ENCODE measurements around the gene PCDHGA1. TPM values are rescaled to one million over a fixed set of nuclear protein-coding genes. Genes with fewer than 3 reads are reported as not detected.
"Not testable (repeated sequence)": the region's sequence is repeated elsewhere in the genome, so short reads cannot be mapped to it uniquely, and the experiment has no call there.

PCDHGA1 gene
- total RNA-seq, 2 donors from 2014 or later: 0.33 to 0.78 TPM

DNA sequence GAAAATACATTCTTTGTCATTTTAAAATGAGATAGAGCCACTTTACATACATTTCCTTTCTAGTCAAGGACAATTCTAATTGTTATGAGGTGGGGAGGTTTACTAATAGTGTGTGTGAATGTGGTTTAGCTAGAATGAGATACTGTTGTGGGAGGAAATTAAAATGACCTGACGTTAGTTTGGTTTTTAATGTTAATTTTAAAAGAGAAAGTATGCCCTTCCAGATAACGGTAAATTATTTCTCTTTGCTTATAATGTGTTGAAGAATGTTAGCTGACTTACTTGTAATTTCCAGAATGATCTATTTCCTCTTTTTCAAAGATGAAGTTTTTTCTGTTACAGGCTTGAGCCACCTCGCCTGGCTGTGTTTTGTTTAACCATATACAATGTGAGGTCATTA, 8.1 kb upstream of the PCDHGA1 start:
- TF ChIP-seq, protein P1, sequence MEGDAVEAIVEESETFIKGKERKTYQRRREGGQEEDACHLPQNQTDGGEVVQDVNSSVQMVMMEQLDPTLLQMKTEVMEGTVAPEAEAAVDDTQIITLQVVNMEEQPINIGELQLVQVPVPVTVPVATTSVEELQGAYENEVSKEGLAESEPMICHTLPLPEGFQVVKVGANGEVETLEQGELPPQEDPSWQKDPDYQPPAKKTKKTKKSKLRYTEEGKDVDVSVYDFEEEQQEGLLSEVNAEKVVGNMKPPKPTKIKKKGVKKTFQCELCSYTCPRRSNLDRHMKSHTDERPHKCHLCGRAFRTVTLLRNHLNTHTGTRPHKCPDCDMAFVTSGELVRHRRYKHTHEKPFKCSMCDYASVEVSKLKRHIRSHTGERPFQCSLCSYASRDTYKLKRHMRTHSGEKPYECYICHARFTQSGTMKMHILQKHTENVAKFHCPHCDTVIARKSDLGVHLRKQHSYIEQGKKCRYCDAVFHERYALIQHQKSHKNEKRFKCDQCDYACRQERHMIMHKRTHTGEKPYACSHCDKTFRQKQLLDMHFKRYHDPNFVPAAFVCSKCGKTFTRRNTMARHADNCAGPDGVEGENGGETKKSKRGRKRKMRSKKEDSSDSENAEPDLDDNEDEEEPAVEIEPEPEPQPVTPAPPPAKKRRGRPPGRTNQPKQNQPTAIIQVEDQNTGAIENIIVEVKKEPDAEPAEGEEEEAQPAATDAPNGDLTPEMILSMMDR (IDR thresholded peaks at IDR 0.05): no peak
- TF ChIP-seq POLR2A (IDR thresholded peaks at IDR 0.05): no peak
- ATAC-seq: no peak
- Histone ChIP-seq H3K4me1 (peaks cover 13% of the 10 kb centered on the region), H3K9me3 (peaks cover 0 to 41% (median 3%) of the 10 kb centered on the region in 3 donors), H3K4me3 (no peak overlapping the region), H3K27ac (no peak overlapping the region), H3K27me3 (no peaks in the 10 kb centered on the region), H3K36me3 (replicated peaks in 1 of 2; ENCODE audit: insufficient read depth in 1 of 2, low read depth in 2 of 2) (peaks cover 0 to 5% of the 10 kb centered on the region in 2 donors)
- 79 to 90% methylated on average over 3 of the region's 3 CpGs for WGBS, 2 donors
- no peak for DNase-seq
- intact Hi-C loops (cut with DNase I): no loop called here

DNA sequence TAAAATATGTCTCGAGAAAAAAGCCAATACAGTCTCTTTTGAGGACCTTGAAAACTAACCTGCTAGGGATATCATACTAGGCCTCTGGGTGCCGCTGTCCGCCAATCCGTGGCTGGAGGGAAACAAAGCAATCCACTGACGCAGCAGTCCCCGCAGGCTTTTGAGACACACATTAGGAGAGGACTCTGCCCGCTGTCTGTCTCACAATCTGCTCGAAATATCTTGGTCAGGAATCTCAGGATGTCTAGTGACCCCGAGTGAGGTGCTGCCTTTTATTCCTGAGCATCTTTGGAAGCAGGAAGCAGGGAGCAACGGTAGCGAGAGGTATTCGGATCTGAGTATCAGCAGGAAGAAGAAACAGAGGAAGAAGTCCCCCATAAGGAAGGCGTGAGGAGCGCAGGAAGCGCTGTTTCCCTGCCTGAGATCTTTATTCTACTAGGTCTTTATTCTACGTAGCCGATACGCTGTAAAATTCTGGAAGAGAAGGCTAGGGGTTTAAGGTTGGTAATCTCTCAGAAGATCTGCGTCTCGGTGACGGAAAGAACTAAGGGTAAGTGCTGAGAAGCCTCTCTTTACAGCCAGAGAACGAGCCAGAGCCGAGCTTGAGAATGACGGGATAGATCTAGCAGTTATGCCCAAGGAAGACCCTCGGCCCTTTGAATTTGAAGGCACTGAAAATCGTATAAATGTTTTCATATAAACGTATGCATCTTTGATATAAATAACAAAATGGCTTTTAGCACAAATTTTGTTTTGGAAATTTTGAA, 4.0 kb upstream of the PCDHGA1 start:
- peak in 2 of 3 donors; percentile 20 to 25 for TF ChIP-seq POLR2A (IDR thresholded peaks at IDR 0.05)
- TF ChIP-seq, protein P1 (IDR thresholded peaks at IDR 0.05): peak in 4 of 7 experiments; percentile 14 to 39 (median 26)
- WGBS, 2 donors: 7 to 12% methylated on average over 27 of the region's 27 CpGs
- intact Hi-C loops (cut with DNase I): no loop called here
- Histone ChIP-seq H3K4me1 (peaks cover 3% of the 10 kb centered on the region), H3K36me3 (replicated peaks in 1 of 2; ENCODE audit: insufficient read depth in 1 of 2, low read depth in 2 of 2) (no peaks in the 10 kb centered on the region), H3K27me3 (no peaks in the 10 kb centered on the region), H3K4me3 (no peak overlapping the region), H3K9me3 (peaks cover 0 to 24% (median 0%) of the 10 kb centered on the region in 3 donors), H3K27ac (no peak overlapping the region)
- peak; percentile 22 to 57 (median 42) for DNase-seq
- ATAC-seq: peak; percentile 38

DNA sequence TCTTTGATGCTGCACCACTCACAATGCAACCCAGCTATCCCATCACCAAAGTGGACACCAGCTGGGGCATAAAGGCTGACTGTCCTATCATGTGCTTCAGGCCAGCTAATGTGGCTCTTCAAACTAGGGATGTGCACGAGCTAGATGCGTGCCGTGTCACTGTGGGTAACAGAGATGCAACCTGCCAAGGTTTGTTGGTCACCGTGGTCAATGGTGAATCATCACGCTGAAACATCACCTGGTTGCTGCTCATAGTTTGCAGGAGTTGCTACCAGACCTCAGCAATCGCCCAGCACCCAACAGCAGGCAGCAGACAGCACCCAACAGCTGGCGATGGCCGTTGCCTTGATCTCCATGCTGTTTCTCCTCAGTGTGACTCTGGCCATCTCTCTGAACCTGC, 2.1 kb upstream of the PCDHGA1 start:
- peaks cover 0 to 32% (median 0%) of the 10 kb centered on the region in 3 donors for H3K9me3 ChIP-seq
- 70 to 72% methylated on average over 8 of the region's 8 CpGs for WGBS, 2 donors
- ATAC-seq: no peak

DNA sequence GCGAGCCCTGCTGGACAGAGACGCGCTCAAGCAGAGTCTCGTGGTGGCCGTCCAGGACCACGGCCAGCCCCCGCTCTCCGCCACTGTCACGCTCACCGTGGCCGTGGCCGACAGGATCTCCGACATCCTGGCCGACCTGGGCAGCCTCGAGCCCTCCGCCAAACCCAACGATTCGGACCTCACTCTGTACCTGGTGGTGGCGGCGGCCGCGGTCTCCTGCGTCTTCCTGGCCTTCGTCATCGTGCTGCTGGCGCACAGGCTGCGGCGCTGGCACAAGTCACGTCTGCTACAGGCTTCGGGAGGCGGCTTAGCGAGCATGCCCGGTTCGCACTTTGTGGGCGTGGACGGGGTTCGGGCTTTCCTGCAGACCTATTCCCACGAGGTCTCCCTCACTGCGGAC, 2.3 kb downstream of the PCDHGA1 start:
- H3K27ac ChIP-seq; intact Hi-C loops (cut with DNase I); H3K36me3 ChIP-seq (replicated peaks in 1 of 2; ENCODE audit: insufficient read depth in 1 of 2, low read depth in 2 of 2); H3K4me1 ChIP-seq; DNase-seq; H3K4me3 ChIP-seq; H3K27me3 ChIP-seq; ATAC-seq: not testable (repeated sequence)
- 11 to 28% methylated on average over 4 to 34 of the region's 39 CpGs for WGBS, 2 donors
- H3K9me3 ChIP-seq: peaks cover 0 to 36% (median 0%) of the 10 kb centered on the region in 3 donors

More for the DNA sequence above, 2.1 kb upstream of the PCDHGA1 start:
- TF ChIP-seq, protein P1 (IDR thresholded peaks at IDR 0.05): no peak
- no peak for TF ChIP-seq POLR2A (IDR thresholded peaks at IDR 0.05)
- Histone ChIP-seq H3K27ac (no peak overlapping the region), H3K27me3 (no peaks in the 10 kb centered on the region), H3K4me1 (no peaks in the 10 kb centered on the region), H3K36me3 (replicated peaks in 1 of 2; ENCODE audit: insufficient read depth in 1 of 2, low read depth in 2 of 2) (no peaks in the 10 kb centered on the region), H3K4me3 (no peak overlapping the region)
- intact Hi-C loops (cut with DNase I): no loop called here
- no peak for DNase-seq

DNA sequence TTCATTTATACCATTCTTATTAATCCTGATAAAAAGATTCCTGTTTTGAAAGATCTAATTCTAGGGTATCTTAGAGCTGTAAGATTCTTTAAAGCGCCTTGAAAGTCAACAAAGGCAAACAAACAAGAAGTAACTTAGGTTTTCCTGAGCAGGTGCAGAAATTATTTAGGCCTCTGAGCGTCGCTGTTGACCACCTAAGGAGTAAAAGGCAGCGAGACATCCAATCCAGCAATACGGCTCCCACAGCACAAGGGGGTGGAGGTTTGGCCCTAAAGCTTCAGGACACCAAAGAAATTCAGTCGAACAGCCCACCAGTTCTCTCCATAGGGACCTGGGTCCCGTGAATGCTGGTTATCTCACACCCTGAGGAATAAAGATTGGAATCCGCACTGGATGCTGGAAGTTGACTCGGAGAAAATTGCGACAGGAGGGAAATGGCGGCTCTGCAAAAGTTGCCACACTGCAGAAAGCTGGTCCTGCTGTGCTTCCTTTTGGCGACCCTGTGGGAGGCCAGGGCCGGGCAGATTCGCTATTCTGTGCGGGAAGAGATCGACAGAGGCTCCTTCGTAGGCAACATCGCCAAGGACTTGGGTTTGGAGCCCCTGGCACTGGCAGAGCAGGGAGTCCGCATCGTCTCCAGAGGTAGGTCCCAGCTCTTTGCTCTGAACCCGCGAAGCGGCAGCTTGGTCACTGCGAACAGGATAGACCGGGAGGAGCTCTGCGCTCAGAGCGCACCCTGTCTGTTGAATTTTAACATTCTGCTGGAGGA, 8.4 kb downstream of the PCDHGA1 start, which contains the start of gene PCDHGA2:
PCDHGA2 (plus strand) TSS at position 223 of the 769 bp plus-strand sequence.
- Histone ChIP-seq H3K27ac (no peak within 1 kb of the TSS), H3K9me3 (peaks cover 0 to 47% (median 0%) of the 10 kb centered on the region in 3 donors), H3K4me1 (no peaks in the 10 kb centered on the region), H3K27me3 (no peaks in the 10 kb centered on the region), H3K4me3 (no peak within 1 kb of the TSS), H3K36me3 (replicated peaks in 1 of 2; ENCODE audit: insufficient read depth in 1 of 2, low read depth in 2 of 2) (no peaks in the 10 kb centered on the region)
- ATAC-seq (no peak), DNase-seq (peak in 3 of 4 donors; percentile 27 to 51 (median 37))
- no peak for TF ChIP-seq POLR2A (IDR thresholded peaks at IDR 0.05)
- TF ChIP-seq, protein P1 (IDR thresholded peaks at IDR 0.05): peak in 5 of 7 experiments; percentile 26 to 50 (median 40)
- WGBS, 2 donors: 5 to 16% methylated on average over 26 to 27 of the region's 27 CpGs
- intact Hi-C loops (cut with DNase I): no loop called here

DNA sequence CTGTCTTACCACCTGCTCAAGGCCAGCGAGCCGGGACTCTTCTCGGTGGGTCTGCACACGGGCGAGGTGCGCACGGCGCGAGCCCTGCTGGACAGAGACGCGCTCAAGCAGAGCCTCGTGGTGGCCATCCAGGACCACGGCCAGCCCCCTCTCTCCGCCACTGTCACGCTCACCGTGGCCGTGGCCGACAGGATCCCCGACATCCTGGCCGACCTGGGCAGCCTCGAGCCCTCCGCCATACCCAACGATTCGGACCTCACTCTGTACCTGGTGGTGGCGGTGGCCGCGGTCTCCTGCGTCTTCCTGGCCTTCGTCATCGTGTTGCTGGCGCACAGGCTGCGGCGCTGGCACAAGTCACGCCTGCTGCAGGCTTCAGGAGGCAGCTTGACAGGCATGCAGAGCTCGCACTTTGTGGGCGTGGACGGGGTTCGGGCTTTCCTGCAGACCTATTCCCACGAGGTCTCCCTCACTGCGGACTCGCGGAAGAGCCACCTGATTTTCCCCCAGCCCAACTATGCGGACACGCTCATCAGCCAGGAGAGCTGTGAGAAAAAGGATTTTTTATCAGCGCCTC, 10.6 kb downstream of the PCDHGA1 start:
- peaks cover 0 to 55% (median 4%) of the 10 kb centered on the region in 3 donors for H3K9me3 ChIP-seq
- DNase-seq; H3K27ac ChIP-seq; ATAC-seq; intact Hi-C loops (cut with DNase I); H3K27me3 ChIP-seq; H3K36me3 ChIP-seq (replicated peaks in 1 of 2; ENCODE audit: insufficient read depth in 1 of 2, low read depth in 2 of 2); H3K4me3 ChIP-seq; H3K4me1 ChIP-seq: not testable (repeated sequence)
- 42 to 72% methylated on average over 14 to 45 of the region's 45 CpGs for WGBS, 2 donors

All from body of pancreas (tissue), 4 donors.